Chondrocyte (in vitro differentiated cells): ENCODE measurements around the gene SUMF1. TPM values are rescaled to one million over a fixed set of nuclear protein-coding genes. Genes with fewer than 3 reads are reported as not detected.
"Not testable (repeated sequence)": the region's sequence is repeated elsewhere in the genome, so short reads cannot be mapped to it uniquely, and the experiment has no call there.

ENCODE experiments used
- DNase-seq: peaks from one replicate; pipeline ENCODE4 v3.0.0; 2021; ENCODE audit warnings: mixed read lengths, low spot score
- H3K27ac Mint-ChIP-seq: one replicate; pipeline ENCODE4 v1.8.0; 2021; ENCODE audit warnings: mild to moderate bottlenecking, moderate library complexity, mixed read lengths; ENCODE audit not compliant: unreplicated experiment
- H3K27me3 Mint-ChIP-seq: 2 replicates; pipeline ENCODE4 v1.8.0; 2021; ENCODE audit warnings: low read depth, mixed read lengths
- H3K36me3 Mint-ChIP-seq: 2 replicates; pipeline ENCODE4 v1.8.0; 2021; ENCODE audit warnings: low read depth, mixed read lengths
- H3K4me1 Mint-ChIP-seq: 2 replicates; pipeline ENCODE4 v1.8.0; 2021; ENCODE audit warnings: low read depth, mild to moderate bottlenecking, mixed read lengths
- H3K4me3 Mint-ChIP-seq: one replicate; pipeline ENCODE4 v1.8.0; 2021; ENCODE audit warnings: mild to moderate bottlenecking, moderate library complexity, mixed read lengths; ENCODE audit not compliant: unreplicated experiment
- H3K9me3 Mint-ChIP-seq: 2 replicates; pipeline ENCODE4 v1.8.0; 2021; ENCODE audit warnings: low read depth, mixed read lengths
- total RNA-seq: library from RNA; stranded (reverse); gene quantifications from 3 replicates; pipeline ENCODE4 v1.2.1, GENCODE V29; 2021
- TF ChIP-seq, protein P1 (sequence below): fragments of 200-600 bp; sonication (generic); IDR thresholded peaks from 2 replicates; pipeline ENCODE4 v1.5.0; 2021; ENCODE audit warnings: antibody characterized with exemption, mild to moderate bottlenecking, moderate library complexity

Gene SUMF1
- total RNA-seq, 1 donor from 2014 or later: 33.0 TPM

DNA sequence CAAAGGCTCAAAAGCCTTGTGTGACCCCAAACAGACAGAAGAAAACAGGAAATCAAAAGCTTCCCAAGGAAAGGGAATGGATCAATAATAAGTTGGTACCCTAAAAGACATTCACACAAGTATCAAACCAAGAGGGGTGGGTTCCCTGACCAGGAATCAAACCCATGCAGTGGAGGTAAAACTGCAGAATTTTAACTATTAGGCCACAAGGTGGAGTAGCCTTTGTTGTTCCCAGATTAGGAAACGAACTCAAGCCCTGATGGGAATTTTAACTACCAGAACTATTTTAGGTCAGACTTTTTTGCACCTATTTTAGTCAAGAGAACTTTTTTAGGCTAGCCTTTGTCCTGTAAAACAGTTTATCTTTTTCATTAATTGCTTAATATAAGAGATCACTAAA is 132.5 kb downstream of the SUMF1 start:
- no peak for DNase-seq
- TF ChIP-seq, protein P1, sequence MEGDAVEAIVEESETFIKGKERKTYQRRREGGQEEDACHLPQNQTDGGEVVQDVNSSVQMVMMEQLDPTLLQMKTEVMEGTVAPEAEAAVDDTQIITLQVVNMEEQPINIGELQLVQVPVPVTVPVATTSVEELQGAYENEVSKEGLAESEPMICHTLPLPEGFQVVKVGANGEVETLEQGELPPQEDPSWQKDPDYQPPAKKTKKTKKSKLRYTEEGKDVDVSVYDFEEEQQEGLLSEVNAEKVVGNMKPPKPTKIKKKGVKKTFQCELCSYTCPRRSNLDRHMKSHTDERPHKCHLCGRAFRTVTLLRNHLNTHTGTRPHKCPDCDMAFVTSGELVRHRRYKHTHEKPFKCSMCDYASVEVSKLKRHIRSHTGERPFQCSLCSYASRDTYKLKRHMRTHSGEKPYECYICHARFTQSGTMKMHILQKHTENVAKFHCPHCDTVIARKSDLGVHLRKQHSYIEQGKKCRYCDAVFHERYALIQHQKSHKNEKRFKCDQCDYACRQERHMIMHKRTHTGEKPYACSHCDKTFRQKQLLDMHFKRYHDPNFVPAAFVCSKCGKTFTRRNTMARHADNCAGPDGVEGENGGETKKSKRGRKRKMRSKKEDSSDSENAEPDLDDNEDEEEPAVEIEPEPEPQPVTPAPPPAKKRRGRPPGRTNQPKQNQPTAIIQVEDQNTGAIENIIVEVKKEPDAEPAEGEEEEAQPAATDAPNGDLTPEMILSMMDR: peak; percentile 51
- Mint-ChIP-seq H3K4me3 (no peak overlapping the region), H3K4me1 (peaks cover 21% of the 10 kb centered on the region), H3K36me3 (no peaks in the 10 kb centered on the region), H3K27me3 (no peaks in the 10 kb centered on the region), H3K9me3 (peaks cover 4% of the 10 kb centered on the region), H3K27ac (no peak overlapping the region)

DNA sequence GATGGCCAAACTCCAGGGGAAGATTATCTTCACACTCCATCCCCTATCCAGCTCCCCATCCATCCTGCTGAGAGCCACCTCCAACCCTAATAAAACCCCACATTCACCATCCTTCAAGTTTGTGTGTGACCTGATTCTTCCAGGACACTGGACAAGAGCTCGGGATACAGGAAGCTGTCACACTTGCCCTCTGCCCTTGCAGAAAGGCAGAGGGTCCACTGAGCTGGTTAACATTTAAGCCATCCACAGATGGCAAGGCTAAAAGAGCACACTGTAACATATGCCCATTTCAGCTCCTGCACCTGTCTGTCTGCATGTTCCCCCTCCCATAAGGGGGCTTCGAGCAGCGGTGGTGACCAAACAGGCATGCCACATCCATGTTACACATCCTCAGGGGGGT is 134.1 kb downstream of the SUMF1 start:
- no peaks in the 10 kb centered on the region for H3K27me3 Mint-ChIP-seq
- peaks cover 3% of the 10 kb centered on the region for H3K36me3 Mint-ChIP-seq
- peaks cover 5% of the 10 kb centered on the region for H3K9me3 Mint-ChIP-seq
- no peak overlapping the region for H3K4me3 Mint-ChIP-seq
- H3K27ac Mint-ChIP-seq: no peak overlapping the region
- no peak for DNase-seq
- peaks cover 21% of the 10 kb centered on the region for H3K4me1 Mint-ChIP-seq
- TF ChIP-seq, protein P1: no peak

DNA sequence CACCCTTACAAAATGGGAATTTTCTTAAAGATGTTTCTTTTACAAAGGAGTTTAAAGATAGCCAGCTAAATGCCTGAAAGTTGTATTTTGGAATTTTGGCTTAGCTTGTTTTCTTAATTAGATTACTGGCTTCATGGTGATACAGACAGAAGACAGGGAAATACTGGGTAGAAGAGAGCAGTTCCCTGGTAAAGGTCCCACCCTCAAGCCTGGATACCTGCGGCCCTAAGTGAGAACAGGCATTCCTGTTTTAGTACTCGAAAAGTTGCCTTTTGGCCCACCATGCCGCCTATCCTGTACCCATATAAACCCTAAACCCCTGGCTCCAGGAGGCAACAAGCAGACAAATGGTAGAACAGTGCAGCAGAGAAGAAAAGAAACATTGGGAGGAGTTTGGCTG is 134.5 kb downstream of the SUMF1 start:
- H3K4me3 Mint-ChIP-seq: no peak overlapping the region
- TF ChIP-seq, protein P1: no peak
- H3K9me3 Mint-ChIP-seq: peaks cover 5% of the 10 kb centered on the region
- DNase-seq: no peak
- peaks cover 18% of the 10 kb centered on the region for H3K4me1 Mint-ChIP-seq
- H3K27ac Mint-ChIP-seq: no peak overlapping the region
- H3K27me3 Mint-ChIP-seq: no peaks in the 10 kb centered on the region
- H3K36me3 Mint-ChIP-seq: peaks cover 3% of the 10 kb centered on the region

DNA sequence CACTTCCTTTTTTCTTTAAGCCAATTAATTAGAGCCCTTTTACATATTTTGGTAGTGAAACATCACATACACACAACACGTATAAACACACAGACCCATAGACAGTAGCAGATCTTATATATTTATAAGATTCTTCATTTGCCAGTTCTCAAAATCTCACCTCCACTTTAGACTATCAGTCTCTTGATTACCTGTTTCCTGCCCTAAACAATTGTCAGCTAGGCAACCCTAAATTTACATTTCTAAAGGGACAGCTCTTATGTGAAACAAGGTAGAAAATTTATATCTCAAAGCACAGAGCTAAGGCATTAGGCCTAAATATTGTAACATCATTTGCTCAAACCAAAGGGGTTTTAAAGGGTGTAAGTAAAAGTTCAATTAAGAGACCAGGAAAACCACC is 135.0 kb downstream of the SUMF1 start:
- DNase-seq: no peak
- Mint-ChIP-seq H3K9me3 (peaks cover 5% of the 10 kb centered on the region), H3K4me1 (peaks cover 13% of the 10 kb centered on the region), H3K27me3 (no peaks in the 10 kb centered on the region), H3K36me3 (peaks cover 3% of the 10 kb centered on the region), H3K4me3 (no peak overlapping the region), H3K27ac (no peak overlapping the region)
- TF ChIP-seq, protein P1: no peak

DNA sequence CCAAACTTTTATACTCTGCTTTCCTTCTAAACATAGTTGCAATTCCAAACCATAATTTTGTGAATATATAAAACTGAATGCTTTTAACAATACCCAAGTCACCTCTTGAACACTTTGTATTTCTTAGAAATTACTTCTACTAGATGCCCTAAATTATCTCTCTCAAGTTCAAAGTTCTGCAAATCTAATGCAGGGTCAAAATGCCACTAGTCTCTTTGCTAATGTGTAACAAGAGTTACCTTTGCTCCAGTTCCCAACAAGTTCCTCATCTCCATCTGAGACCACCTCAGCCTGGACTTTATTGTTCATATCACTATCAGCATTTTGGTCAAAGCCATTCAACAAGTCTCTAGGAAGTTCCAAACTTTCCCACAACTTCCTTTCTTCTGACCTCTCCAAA is 137.3 kb downstream of the SUMF1 start:
- not testable (repeated sequence) for H3K27me3 Mint-ChIP-seq, DNase-seq, H3K9me3 Mint-ChIP-seq, H3K4me3 Mint-ChIP-seq, H3K36me3 Mint-ChIP-seq, H3K27ac Mint-ChIP-seq, H3K4me1 Mint-ChIP-seq

DNA sequence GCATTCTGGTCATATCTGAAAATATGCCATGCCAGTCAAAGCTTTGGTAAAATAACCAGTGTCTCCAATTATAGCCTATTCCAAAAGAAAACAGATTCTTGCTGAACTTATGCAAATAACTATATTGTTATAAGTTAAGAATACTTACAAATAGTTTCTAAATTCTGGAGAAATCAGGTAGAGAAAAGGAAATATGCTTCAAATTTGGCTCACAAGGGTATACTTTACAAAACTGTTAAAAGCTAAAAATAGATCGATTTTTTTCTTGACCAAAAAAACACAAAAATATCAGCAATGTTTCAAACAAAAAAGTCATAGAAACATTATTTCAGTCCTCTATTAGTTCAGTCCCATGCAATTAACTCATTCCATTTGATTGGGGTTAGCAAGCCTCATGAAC is 140.2 kb downstream of the SUMF1 start:
- Mint-ChIP-seq H3K36me3 (peaks cover 3% of the 10 kb centered on the region), H3K9me3 (peaks cover 5% of the 10 kb centered on the region), H3K4me3 (no peak overlapping the region), H3K4me1 (peaks cover 10% of the 10 kb centered on the region), H3K27me3 (no peaks in the 10 kb centered on the region), H3K27ac (no peak overlapping the region)
- no peak for DNase-seq
- TF ChIP-seq, protein P1: no peak
